IMR-90 (cell line): Measurements from ENCODE around the gene TAAR5. TPM values are rescaled to one million over a fixed set of nuclear protein-coding genes. Genes with fewer than 3 reads are reported as not detected.

Experiments used
- ATAC-seq: fragments of 200-7000 bp; cut with Tn5 transposase; 2 replicates; pipeline ENCODE4 v1.9.1; 2020; ENCODE audit warnings: low read depth, mild to moderate bottlenecking, moderate library complexity
- BruUV-seq: library from RNA; stranded (reverse); fragments of 400-500 nt; replicated peaks from 2 replicates; lab custom pipeline; 2021; lab: Mats Ljungman, UMichigan
- CTCF ChIA-PET: fragments of 300-600 bp; formaldehyde crosslinking; extraction: SDS; loops from one replicate; lab custom pipeline; 2021; ENCODE audit warnings: antibody characterized with exemption; lab: Yijun Ruan, JAX
- POLR2A ChIA-PET: fragments of 300-600 bp; sonication (Branson Sonifier 250); formaldehyde crosslinking; loops from one replicate; lab custom pipeline; 2022; ENCODE audit warnings: antibody characterized with exemption; ENCODE audit not compliant: unreplicated experiment; lab: Charles Lee
- DNase-seq: peaks from one replicate; pipeline ENCODE4 v3.0.0; 2013
- H2AFZ ChIP-seq: replicated peaks from 2 replicates; pipeline ENCODE3; 2013; ENCODE audit warnings: low read length, mild to moderate bottlenecking; ENCODE audit not compliant: poor library complexity
- H2AK5ac ChIP-seq: 2 replicates; pipeline ENCODE4 v1.6.1; 2013; ENCODE audit warnings: low read depth, low read length, inconsistent platforms
- H2AK9ac ChIP-seq: replicated peaks from 2 replicates; pipeline ENCODE3; 2013; ENCODE audit warnings: mild to moderate bottlenecking, low read depth, low read length, moderate library complexity; ENCODE audit not compliant: poor library complexity
- H2BK120ac ChIP-seq: 2 replicates; pipeline ENCODE4 v1.6.1; 2013; ENCODE audit warnings: low read depth, low read length, inconsistent platforms
- H2BK15ac ChIP-seq: 3 replicates; pipeline ENCODE4 v1.6.1; 2013; ENCODE audit warnings: low read depth, low read length, inconsistent platforms
- H2BK20ac ChIP-seq: 2 replicates; pipeline ENCODE4 v1.6.1; 2013; ENCODE audit warnings: low read depth, mild to moderate bottlenecking, inconsistent platforms, low read length, moderate library complexity
- H2BK5ac ChIP-seq: 2 replicates; pipeline ENCODE4 v1.6.1; 2013; ENCODE audit warnings: mild to moderate bottlenecking, low read depth, low read length, inconsistent platforms; ENCODE audit not compliant: poor library complexity, severe bottlenecking
- H3K14ac ChIP-seq: replicated peaks from 2 replicates; pipeline ENCODE4 v1.6.1; 2013; ENCODE audit warnings: low read depth, low read length, inconsistent platforms
- H3K18ac ChIP-seq: 2 replicates; pipeline ENCODE4 v1.6.1; 2013; ENCODE audit warnings: low read depth, low read length, control low read depth
- H3K23ac ChIP-seq: 2 replicates; pipeline ENCODE4 v1.6.1; 2013; ENCODE audit warnings: low read depth, low read length, inconsistent platforms
- H3K27ac ChIP-seq: 2 replicates; pipeline ENCODE4 v1.5.1; 2013; ENCODE audit warnings: mild to moderate bottlenecking, control low read depth, low read length; ENCODE audit not compliant: insufficient read depth
- H3K27me3 ChIP-seq: 2 replicates; pipeline ENCODE4 v1.6.1; 2013; ENCODE audit warnings: low read length; ENCODE audit not compliant: control insufficient read depth, insufficient read depth
- H3K36me3 ChIP-seq: 2 replicates; pipeline ENCODE4 v1.6.1; 2013; ENCODE audit warnings: low read length, mixed read lengths; ENCODE audit not compliant: control insufficient read depth, insufficient read depth
- H3K4ac ChIP-seq: 2 replicates; pipeline ENCODE4 v1.6.1; 2013; ENCODE audit warnings: low read depth, low read length, inconsistent platforms
- H3K4me1 ChIP-seq: 2 replicates; pipeline ENCODE4 v1.6.1; 2013; ENCODE audit warnings: low read length, mixed read lengths; ENCODE audit not compliant: control insufficient read depth, insufficient read depth
- H3K4me2 ChIP-seq: 2 replicates; pipeline ENCODE4 v1.6.1; 2013; ENCODE audit warnings: low read depth, mild to moderate bottlenecking, control low read depth, low read length, moderate library complexity
- H3K4me3 ChIP-seq: 2 replicates; pipeline ENCODE4 v1.5.1; 2013; ENCODE audit warnings: low read depth, mild to moderate bottlenecking, control low read depth, low read length, moderate library complexity; ENCODE audit not compliant: insufficient read depth
- H3K56ac ChIP-seq: 2 replicates; pipeline ENCODE4 v1.6.1; 2013; ENCODE audit warnings: low read length, inconsistent platforms; ENCODE audit not compliant: insufficient read depth; ENCODE audit errors: extremely low read depth
- H3K79me1 ChIP-seq, 2 experiments: 2 replicates each; pipeline ENCODE4 v1.6.1; 2013; ENCODE audit warnings: low read length in 2 of 2, inconsistent platforms in 1 of 2, low read depth in 1 of 2
- H3K9ac ChIP-seq: 2 replicates; pipeline ENCODE4 v1.6.1; 2013; ENCODE audit warnings: low read depth, low read length, control low read depth
- H3K9me1 ChIP-seq: 2 replicates; pipeline ENCODE4 v1.6.1; 2013; ENCODE audit warnings: low read length, inconsistent platforms; ENCODE audit not compliant: insufficient read depth
- H3K9me3 ChIP-seq: 2 replicates; pipeline ENCODE4 v1.6.1; 2013; ENCODE audit warnings: low read length; ENCODE audit not compliant: control insufficient read depth, insufficient read depth
- H4K20me1 ChIP-seq: 2 replicates; pipeline ENCODE4 v1.6.1; 2013; ENCODE audit warnings: low read length, inconsistent platforms; ENCODE audit not compliant: insufficient read depth
- H4K5ac ChIP-seq: 2 replicates; pipeline ENCODE4 v1.6.1; 2013; ENCODE audit warnings: mild to moderate bottlenecking, low read depth, low read length, control low read depth
- H4K8ac ChIP-seq, 2 experiments: 2 replicates each; pipeline ENCODE4 v1.6.1; 2013; ENCODE audit warnings: low read depth in 2 of 2, low read length in 2 of 2, control low read depth in 1 of 2, inconsistent platforms in 1 of 2
- H4K91ac ChIP-seq: 2 replicates; pipeline ENCODE4 v1.6.1; 2013; ENCODE audit warnings: low read depth, low read length, inconsistent platforms; ENCODE audit not compliant: insufficient read depth
- BHLHE40 ChIP-seq: fragments of 150-350 bp; IDR thresholded peaks from 2 replicates; pipeline ENCODE4 v1.6.1; 2016; ENCODE audit warnings: mild to moderate bottlenecking, low read depth, low read length
- CEBPB ChIP-seq: IDR thresholded peaks from 2 replicates; pipeline ENCODE4 v1.6.1; 2012; ENCODE audit warnings: low read depth, low read length, improper control_type of control experiment
- CHD1 ChIP-seq: IDR thresholded peaks from 2 replicates; pipeline ENCODE4 v1.6.1; 2012; ENCODE audit warnings: low read depth, low read length, improper control_type of control experiment
- CTCF ChIP-seq: conservative IDR thresholded peaks from 2 replicates; pipeline ENCODE4 v1.5.1; 2012; ENCODE audit warnings: mild to moderate bottlenecking, low read depth, low read length, improper control_type of control experiment
- ELK1 ChIP-seq: fragments of 150-350 bp; IDR thresholded peaks from 2 replicates; pipeline ENCODE4 v1.6.1; 2016; ENCODE audit warnings: low read depth, mild to moderate bottlenecking, low read length, moderate library complexity, borderline replicate concordance
- FOS ChIP-seq: fragments of 150-350 bp; IDR thresholded peaks from 2 replicates; pipeline ENCODE4 v1.6.1; 2016; ENCODE audit warnings: low read depth, low read length
- MAZ ChIP-seq: IDR thresholded peaks from 2 replicates; pipeline ENCODE4 v1.6.1; 2012; ENCODE audit warnings: low read depth, mild to moderate bottlenecking, low read length, improper control_type of control experiment, moderate library complexity, borderline replicate concordance
- MXI1 ChIP-seq: IDR thresholded peaks from 2 replicates; pipeline ENCODE4 v1.6.1; 2012; ENCODE audit warnings: low read depth, mild to moderate bottlenecking, low read length, moderate library complexity, borderline replicate concordance
- NFE2L2 ChIP-seq: fragments of 150-350 bp; IDR thresholded peaks from 2 replicates; pipeline ENCODE4 v1.6.1; 2016; ENCODE audit warnings: low read depth, mild to moderate bottlenecking, low read length
- POLR2A ChIP-seq: IDR thresholded peaks from 2 replicates; pipeline ENCODE4 v1.6.1; 2012; ENCODE audit warnings: mild to moderate bottlenecking, low read depth, low read length
- RAD21 ChIP-seq: IDR thresholded peaks from 2 replicates; pipeline ENCODE4 v1.6.1; 2012; ENCODE audit warnings: low read length, improper control_type of control experiment
- RCOR1 ChIP-seq: IDR thresholded peaks from 2 replicates; pipeline ENCODE4 v1.6.1; 2012; ENCODE audit warnings: mild to moderate bottlenecking, low read length, improper control_type of control experiment; ENCODE audit not compliant: insufficient replicate concordance
- RFX5 ChIP-seq: IDR thresholded peaks from 2 replicates; pipeline ENCODE4 v1.8.0; 2012; ENCODE audit warnings: low read depth, mild to moderate bottlenecking, low read length, moderate library complexity
- SMC3 ChIP-seq: fragments of 150-350 bp; IDR thresholded peaks from 2 replicates; pipeline ENCODE4 v1.6.1; 2016; ENCODE audit warnings: low read depth, mild to moderate bottlenecking, antibody characterized with exemption, low read length, moderate library complexity
- dilution Hi-C: fragments of 300-500 bp; cut with HindIII; formaldehyde crosslinking; loops from one replicate; pipeline ENCODE4 v1.14.3; 2018; ENCODE audit warnings: low sequenced_read_pairs; ENCODE audit not compliant: unreplicated experiment
- in situ Hi-C: fragments of 300-500 bp; cut with MboI; formaldehyde crosslinking; loops from 3 replicates; pipeline ENCODE4 v1.14.3; 2019; ENCODE audit warnings: low sequenced_read_pairs, inconsistent platforms, mixed read lengths
- intact Hi-C: fragments of 100-400 bp; cut with micrococcal nuclease; formaldehyde crosslinking; loops from 2 replicates; pipeline ENCODE4 v1.10.0; 2022
- polyA plus RNA-seq, 3 experiments: library from polyadenylated mRNA; depleted of rRNA; stranded (reverse); fragments of >200 nt; gene quantifications; 2 replicates each; pipeline ENCODE4 v1.2.3, GENCODE V29; 2012; ENCODE audit warnings: low replicate concordance in 1 of 3
- total RNA-seq: library from RNA; depleted of rRNA; stranded (reverse); fragments of >200 nt; gene quantifications from 2 replicates; pipeline ENCODE4 v1.2.3, GENCODE V29; 2012

Gene TAAR5
- total and polyA plus RNA-seq, 2 of the 4 experiments (the other 2 are of a cell fraction) = not detected

GRCh38 chr6:132544826-132545225 is 44.7 kb downstream of the TAAR5 start:
- dilution Hi-C loops = no loop called here
- H3K56ac ChIP-seq = no peak overlapping the region
- in situ Hi-C loops = no loop called here
- H3K79me1 ChIP-seq = no peaks in the 10 kb centered on the region
- H3K36me3 ChIP-seq = no peaks in the 10 kb centered on the region
- CTCF ChIA-PET = no interaction called here
- no peak overlapping the region for H2AK5ac ChIP-seq
- no peak overlapping the region for H3K27ac ChIP-seq
- H3K9me3 ChIP-seq = no peaks in the 10 kb centered on the region
- no peaks in the 10 kb centered on the region for H3K4me1 ChIP-seq
- peaks cover 38% of the 10 kb centered on the region for H3K27me3 ChIP-seq
- H4K91ac ChIP-seq = no peak overlapping the region
- TF ChIP-seq NFE2L2 (no peak), RFX5 (no peak), MXI1 (no peak), ELK1 (no peak), POLR2A (no peak), CTCF (no peak), SMC3 (no peak), CHD1 (no peak), CEBPB (no peak), RCOR1 (no peak), FOS (no peak), MAZ (no peak), BHLHE40 (no peak), RAD21 (no peak)
- H4K5ac ChIP-seq = no peak overlapping the region
- H3K9ac ChIP-seq = no peak overlapping the region
- H3K4me2 ChIP-seq = no peak overlapping the region
- no peak overlapping the region for H3K18ac ChIP-seq
- no peak overlapping the region for H2BK15ac ChIP-seq
- no TSS peak for BruUV-seq
- no peak overlapping the region for H3K14ac ChIP-seq
- no peak overlapping the region for H3K4me3 ChIP-seq
- peaks cover 3% of the 10 kb centered on the region; the same call in 1 of the 2 replicates for H3K9me1 ChIP-seq
- ATAC-seq (no peak), DNase-seq (no peak)
- no peak overlapping the region for H2BK5ac ChIP-seq
- no peak overlapping the region for H2BK120ac ChIP-seq
- H4K8ac ChIP-seq = no peak overlapping the region
- H2BK20ac ChIP-seq = no peak overlapping the region
- no peaks in the 10 kb centered on the region for H4K20me1 ChIP-seq
- no peak overlapping the region for H3K4ac ChIP-seq
- H2AFZ ChIP-seq = no peak overlapping the region
- intact Hi-C loops = no loop called here
- POLR2A ChIA-PET = no interaction called here
- H3K23ac ChIP-seq = no peak overlapping the region
- H2AK9ac ChIP-seq = no peak overlapping the region
